NCI-H460 (cell line): ENCODE data around the gene AFG1L. TPM values are rescaled to one million over a fixed set of nuclear protein-coding genes. Genes with fewer than 3 reads are reported as not detected.
"Not testable (repeated sequence)": the region's sequence is repeated elsewhere in the genome, so short reads cannot be mapped to it uniquely, and the experiment has no call there.

Source experiments
- DNase-seq: peaks from one replicate; pipeline ENCODE4 v3.0.0-alpha.2; 2016; ENCODE audit warnings: low read depth; ENCODE audit errors: extremely low read depth
- polyA plus RNA-seq: library from polyadenylated mRNA; depleted of rRNA; stranded (reverse); fragments of >200 nt; gene quantifications from 2 replicates; pipeline ENCODE4 v1.2.3, GENCODE V29; 2014; cell fraction: nucleus; rRNA removed
- total RNA-seq: library from RNA; depleted of rRNA; stranded (reverse); fragments of >200 nt; shearing (Covaris generic); gene quantifications from 2 replicates; pipeline ENCODE4 v1.2.3, GENCODE V29; 2014; rRNA removed

AFG1L gene
- total RNA-seq, result 2.0 and 2.3 TPM in 2 replicates
- 1.4 and 2.5 TPM in 2 replicates for polyA plus RNA-seq

DNA sequence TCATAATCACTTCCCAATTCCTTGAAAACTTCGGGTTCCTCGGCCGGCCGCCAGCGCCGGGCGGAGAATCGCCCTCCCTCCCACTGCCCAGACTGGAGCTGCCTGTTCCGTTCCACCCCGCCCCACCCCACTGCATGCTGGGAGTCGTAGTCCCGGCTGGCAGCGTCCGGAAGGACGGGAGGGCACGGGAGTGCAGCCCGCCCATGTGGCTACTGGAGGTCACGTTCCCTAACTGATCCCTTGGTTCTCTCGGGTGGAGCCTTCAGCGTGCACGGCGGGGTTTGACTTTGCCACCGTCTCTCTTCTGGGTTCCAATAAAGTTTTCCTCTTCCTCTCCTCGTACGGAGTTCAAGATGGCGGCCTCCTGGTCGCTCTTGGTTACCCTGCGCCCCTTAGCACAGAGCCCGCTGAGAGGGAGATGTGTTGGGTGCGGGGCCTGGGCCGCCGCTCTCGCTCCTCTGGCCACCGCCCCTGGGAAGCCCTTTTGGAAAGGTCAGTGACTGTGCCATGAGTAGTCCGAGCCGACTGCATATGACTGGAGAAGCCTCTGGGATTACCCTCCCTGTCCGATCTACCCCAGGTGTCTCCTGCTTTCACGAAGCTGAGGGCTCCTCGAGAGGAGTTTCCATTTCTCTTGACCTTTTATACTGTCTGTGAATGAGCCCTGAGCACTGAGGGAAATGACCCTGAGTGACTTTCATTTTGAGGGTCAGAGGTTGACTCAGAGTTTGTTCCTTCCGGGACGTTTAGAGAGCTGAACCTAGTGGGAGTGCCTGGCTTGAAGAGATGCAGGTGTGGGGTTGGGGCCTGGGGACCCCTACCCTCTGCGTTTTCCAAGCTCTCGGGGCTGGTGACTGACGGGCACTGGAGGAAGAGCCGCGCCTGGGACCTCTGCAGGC is at the start of gene AFG1L:
Gene AFG1L, plus strand, starts transcription at position 328 of the 899 bp plus-strand sequence. Its CDS starts 26 bp downstream, at position 354.
- DNase-seq, result peak; percentile 68

GRCh38 chr6:108245095-108245494 is 49.8 kb upstream of the AFG1L start:
- not testable (repeated sequence) for DNase-seq

DNA sequence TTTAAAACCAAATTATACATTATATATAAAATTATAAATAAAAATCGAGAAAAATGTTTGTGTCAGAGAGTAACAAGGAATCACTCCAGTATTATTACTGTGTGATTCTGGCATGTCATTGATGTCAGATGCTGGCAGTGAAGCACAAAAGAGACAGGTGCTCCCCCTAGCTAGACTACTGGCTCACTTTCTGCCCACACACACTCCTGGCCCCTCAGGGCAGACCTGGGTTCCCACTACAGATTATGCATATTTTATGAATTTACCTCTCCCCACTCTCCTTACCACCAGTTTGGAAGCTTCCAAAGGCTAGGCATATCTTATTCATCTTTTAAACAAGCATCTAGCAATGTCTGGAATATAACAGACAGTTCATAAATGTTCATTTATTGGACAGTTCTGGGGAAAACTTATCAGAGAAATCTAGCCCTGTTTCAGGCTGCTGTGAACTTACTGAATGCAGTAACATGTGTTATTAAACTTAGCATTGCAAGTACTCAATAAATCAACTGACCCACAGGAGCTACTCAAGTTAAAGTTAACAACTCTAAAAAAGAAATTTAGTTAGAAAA is 46.8 kb upstream of the AFG1L start:
- DNase-seq, result no peak

- DNase-seq, result no peak
Measured at GRCh38 chr6:108250240-108250866, 44.5 kb upstream of the AFG1L start.

- no peak for DNase-seq
Measured at GRCh38 chr6:108251252-108251651, 43.6 kb upstream of the AFG1L start.

GRCh38 chr6:108252055-108252454 is 42.8 kb upstream of the AFG1L start:
- no peak for DNase-seq

DNA sequence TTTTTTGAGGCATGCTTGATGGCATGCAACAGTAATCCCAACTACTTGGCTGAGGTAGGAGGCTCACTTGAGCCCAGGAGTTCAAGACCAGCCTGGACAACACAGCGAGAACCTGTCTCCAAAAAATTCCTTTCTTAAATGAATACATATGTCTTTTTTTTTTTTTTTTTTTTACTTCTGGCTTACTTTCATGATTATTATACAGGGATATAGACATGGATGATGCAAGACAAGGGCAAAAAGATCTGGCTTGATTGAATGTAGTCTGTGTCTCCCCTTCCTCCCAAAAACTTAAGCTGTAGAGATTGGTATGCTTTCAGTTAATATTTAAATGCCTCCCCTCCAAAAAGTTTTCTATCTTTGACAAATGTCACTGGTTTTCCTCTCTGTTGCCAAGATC is 41.6 kb upstream of the AFG1L start:
- no peak for DNase-seq

- DNase-seq, result no peak
Measured at GRCh38 chr6:108254433-108255410, 40.1 kb upstream of the AFG1L start.

DNA sequence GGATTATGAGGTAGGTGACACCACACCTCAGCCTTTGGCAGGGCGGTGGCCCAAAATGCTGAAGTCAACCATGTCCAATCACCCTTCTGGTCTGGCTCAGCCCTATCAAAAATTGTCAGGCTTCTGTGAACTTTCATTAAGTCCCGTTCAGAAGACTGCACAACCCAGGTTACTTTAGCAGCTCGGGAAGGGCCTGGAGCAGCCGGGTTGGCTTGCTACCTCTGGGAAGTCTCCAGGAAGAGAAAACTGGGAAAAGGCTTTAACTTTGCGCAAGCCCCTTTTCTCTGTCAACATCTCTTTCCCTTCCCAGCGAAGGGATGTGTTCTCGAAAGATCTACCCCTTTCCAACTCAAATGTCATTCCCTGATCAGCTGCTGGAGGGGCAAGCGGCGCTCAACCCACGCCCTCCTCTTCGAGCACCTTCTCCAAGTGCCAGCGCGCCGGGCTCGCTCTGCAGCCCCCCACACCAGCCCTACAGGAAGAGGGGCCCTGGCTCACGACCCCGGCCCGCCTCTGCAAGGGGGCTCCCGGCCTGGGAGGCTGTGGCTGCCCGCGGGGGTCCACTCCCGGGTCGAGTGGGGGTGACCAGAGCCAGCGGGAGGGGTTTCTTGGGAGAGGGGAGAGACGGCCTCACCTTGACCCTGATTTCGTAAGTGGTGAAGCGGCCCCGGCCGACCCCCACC is 34.6 kb upstream of the AFG1L start:
- no peak for DNase-seq

DNA sequence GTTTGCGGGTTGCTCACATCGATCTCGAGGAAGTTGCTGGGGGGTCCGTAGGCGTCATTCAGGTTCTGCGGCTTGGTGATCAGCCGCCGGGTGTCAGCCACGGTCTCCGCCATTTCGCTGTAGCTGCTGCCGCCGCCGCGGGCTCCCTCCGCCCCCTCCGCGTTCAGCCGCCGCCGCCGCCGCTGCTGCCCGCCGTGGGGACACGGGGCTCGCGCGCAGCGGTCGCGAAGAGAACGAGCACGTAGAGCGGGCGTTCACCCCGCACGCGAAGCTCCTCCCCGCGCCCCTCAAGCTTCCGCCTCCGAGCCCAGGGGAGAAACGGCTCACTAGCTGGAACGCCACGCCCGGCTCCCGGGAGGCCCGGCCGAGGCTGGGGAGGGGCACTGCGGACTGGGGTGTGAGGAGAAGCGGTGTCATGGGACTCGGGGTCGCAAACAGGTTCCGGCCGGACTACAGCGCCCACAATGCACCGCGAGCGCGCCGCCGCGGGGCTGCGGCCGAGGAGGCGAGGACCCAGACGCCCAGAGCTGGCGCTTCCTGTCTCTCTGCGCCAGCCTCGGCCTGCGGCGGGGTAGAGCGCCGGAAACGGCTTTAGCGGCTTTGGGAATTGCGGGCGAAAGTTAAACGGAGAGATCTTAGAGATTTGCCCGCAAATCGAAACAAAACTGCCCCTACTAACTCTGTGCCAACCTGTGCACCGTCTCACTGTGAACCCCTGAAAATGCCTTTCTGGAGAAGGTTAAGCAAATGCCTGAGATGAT is 33.9 kb upstream of the AFG1L start, which contains the start of gene SNX3:
Gene SNX3, minus strand, starts transcription at position 232 of the 761 bp plus-strand sequence. Its CDS starts 119 bp downstream, at position 113.
- DNase-seq, result peak; percentile 92

GRCh38 chr6:108263371-108263770 is 31.5 kb upstream of the AFG1L start:
- no peak for DNase-seq

- DNase-seq, result no peak
Measured at GRCh38 chr6:108268845-108269244, 26.0 kb upstream of the AFG1L start.

DNA sequence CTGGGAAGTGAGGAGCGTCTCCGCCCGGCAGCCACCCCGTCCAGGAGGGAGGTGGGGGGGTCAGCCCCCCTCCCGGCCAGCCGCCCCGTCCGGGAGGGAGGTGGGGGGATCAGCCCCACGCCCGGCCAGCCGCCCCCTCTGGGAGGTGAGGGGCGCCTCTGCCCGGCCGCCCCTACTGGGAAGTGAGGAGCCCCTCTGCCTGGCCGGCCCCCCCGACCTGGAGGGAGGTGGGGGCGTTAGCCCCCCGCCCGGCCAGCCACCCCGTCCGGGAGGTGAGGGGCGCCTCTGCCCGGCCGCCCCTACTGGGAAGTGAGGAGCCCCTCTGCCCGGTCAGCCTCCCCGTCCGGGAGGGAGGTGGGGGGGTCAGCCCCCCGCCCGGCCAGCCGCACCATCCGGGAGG is 24.9 kb upstream of the AFG1L start:
- DNase-seq, result not testable (repeated sequence)

- no peak for DNase-seq
Measured at GRCh38 chr6:108274546-108274945, 20.3 kb upstream of the AFG1L start.

DNA sequence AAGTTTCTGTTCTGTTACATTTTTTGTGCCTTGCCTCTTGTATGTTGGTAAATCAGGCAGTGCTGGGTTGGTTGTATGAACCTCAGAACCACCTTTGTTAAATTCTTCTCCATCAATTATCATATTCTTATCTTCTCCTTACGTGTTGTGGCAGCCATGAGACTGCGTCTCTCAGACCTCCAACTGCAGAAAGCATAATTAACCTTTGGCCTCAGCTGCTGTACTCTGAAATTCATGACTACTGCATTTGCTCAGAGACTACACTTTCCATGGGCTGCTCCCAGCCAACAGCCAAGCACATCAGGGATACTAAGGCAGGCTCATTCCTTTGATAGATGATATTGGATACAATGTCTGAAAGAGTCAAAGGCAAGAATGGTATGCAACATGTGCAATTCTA is 18.9 kb upstream of the AFG1L start:
- no peak for DNase-seq

- DNase-seq, result no peak
Measured at GRCh38 chr6:108277295-108277694, 17.6 kb upstream of the AFG1L start.

DNA sequence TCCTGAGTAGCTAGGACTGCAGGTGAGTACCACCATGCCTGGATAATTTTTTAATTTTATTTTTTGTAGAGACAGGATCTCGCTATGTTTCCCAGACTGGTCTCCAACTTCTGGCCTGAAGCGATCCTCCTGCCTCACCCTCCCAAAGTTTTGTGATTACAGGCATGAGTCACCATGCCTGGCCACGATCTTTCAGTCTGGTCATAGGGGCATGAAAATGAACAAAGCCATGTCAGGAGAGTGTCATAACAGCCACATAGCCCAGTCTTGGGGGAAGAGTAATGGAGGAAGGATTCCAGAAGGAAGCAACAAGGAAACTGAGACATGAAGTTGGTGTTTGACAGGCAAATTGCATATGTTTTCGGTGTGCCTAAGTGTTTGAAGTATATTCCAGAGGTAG is 17.0 kb upstream of the AFG1L start:
- DNase-seq, result no peak

DNA sequence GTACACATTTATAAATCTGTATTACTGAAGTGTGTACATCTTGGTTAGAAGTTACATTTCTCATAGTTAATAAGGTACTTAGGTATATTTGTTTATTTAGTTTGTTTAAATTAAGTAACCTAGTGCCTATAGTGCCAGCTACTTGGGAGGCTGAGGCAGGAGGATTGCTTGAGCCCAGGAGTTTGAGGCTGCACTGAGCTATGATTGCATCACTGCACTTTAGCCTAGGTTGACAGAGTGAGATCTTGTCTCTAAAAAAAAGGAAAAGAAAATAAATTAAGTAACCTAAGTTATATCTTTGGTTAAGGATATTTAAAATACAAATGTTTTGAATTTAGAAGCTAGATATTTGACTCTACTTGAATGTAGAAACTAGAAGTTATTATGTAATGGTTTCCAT is 9.5 kb upstream of the AFG1L start:
- DNase-seq, result no peak

DNA sequence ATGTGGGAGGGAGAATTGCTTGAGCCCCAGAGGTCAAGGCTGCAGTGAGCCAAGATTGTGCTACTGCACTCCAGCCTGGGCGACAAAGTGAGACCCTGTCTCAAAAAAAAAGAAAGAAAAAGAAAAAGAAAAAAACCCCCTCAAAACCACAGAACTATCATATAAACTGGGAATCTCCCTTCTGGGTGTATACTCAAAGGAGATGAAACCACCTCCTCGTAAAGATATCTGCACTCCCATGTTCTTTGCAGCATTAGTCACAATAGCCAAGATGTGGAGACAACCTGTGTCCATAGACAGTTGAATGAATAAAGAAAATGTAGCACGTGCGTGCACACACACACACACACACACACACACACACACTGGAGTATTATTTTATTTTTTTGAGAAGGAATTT is 8.5 kb upstream of the AFG1L start:
- DNase-seq, result no peak
